Mucosa of rectum (tissue), 2 donors: ENCODE results near the gene PAFAH1B2.
A peak's percentile ranks its signal among the peaks of the same experiment; 100 is the strongest.

Source experiments
- H3K27ac ChIP-seq, 2 donors: one replicate each; pipeline ENCODE4 v1.7.0; 2013; ENCODE audit warnings: inconsistent platforms in 2 of 2, low read depth in 2 of 2, low read length in 2 of 2
- H3K27me3 ChIP-seq, 2 donors: one replicate each; pipeline ENCODE4 v1.7.0; 2013; ENCODE audit warnings: low read length in 2 of 2; ENCODE audit not compliant: control insufficient read depth in 2 of 2, insufficient read depth in 2 of 2
- H3K36me3 ChIP-seq, 2 donors: one replicate each; pipeline ENCODE4 v1.7.0; 2013; ENCODE audit warnings: low read length in 2 of 2; ENCODE audit not compliant: control insufficient read depth in 2 of 2, insufficient read depth in 2 of 2
- H3K4me1 ChIP-seq, 2 donors: one replicate each; pipeline ENCODE4 v1.7.0; 2013; ENCODE audit warnings: low read length in 2 of 2, mild to moderate bottlenecking in 1 of 2; ENCODE audit not compliant: control insufficient read depth in 2 of 2, insufficient read depth in 2 of 2
- H3K4me3 ChIP-seq, 2 donors: one replicate each; pipeline ENCODE4 v1.7.0; 2013; ENCODE audit warnings: low read length in 2 of 2
- H3K9ac ChIP-seq, 2 donors: one replicate each; pipeline ENCODE4 v1.7.0; 2013; ENCODE audit warnings: low read length in 2 of 2, low read depth in 1 of 2, mild to moderate bottlenecking in 1 of 2
- H3K9me3 ChIP-seq, 2 donors: one replicate each; pipeline ENCODE4 v1.7.0; 2013; ENCODE audit warnings: low read length in 2 of 2; ENCODE audit not compliant: control insufficient read depth in 2 of 2
- donor health status: healthy.
- donor health status: Normal muscosa, but diverticular disease.

Gene PAFAH1B2

GRCh38 chr11:117220999-117221774 lies 77.1 kb downstream of the PAFAH1B2 start:
- Histone ChIP-seq H3K4me1 (peaks cover 51 to 65% of the 10 kb centered on the region in 2 donors), H3K4me3 (peak overlapping the region in 1 of 2 donors; percentile 31), H3K36me3 (peaks cover 52 to 76% of the 10 kb centered on the region in 2 donors), H3K9me3 (no peaks in the 10 kb centered on the region), H3K27me3 (no peaks in the 10 kb centered on the region), H3K9ac (peak overlapping the region; percentile 38 to 39), H3K27ac (peak overlapping the region; percentile 67 to 89)

DNA sequence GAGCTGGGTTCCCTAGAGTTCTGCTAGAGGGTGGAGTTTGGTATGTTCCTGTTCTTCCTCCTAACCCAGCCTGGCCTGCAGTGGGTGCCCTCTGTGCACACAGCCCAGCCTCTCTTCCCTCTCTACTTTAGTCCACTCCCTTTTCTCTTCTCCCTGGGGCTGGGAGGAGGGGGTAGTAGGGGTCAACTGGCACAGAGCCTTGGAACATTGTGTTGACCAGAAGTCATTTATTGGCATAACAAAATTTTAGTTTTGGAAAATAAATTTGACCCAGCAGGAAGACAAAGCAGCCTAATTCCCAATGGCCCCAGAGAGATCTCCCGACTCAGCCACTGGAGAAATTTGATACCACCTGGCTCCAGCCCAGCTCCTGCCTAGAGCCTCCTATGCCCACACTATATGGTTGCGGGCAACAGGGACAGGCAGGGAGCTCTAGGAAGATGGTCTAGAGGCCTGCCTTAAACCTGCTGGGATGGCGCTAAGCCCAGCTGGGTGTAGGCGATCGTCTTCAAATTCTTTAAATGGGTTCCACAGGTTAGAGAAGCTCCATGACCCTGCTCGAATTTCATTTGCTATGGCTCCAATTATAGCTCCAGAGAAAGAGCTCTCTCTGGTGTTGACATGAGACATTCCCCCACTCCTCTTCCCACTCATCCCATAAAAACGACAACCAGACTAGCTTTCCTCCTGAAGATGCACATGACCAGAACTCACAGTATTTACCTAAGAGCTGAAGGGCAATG lies 77.9 kb downstream of the PAFAH1B2 start:
- H3K36me3 ChIP-seq: peaks cover 56 to 77% of the 10 kb centered on the region in 2 donors
- H3K4me3 ChIP-seq: peak overlapping the region in 1 of 2 donors; percentile 31

GRCh38 chr11:117222991-117223740 lies 79.1 kb downstream of the PAFAH1B2 start:
- H3K4me3 ChIP-seq: no peak overlapping the region
- peak overlapping the region; percentile 68 to 89 for H3K27ac ChIP-seq
- H3K27me3 ChIP-seq: no peaks in the 10 kb centered on the region
- H3K9ac ChIP-seq: peak overlapping the region in 1 of 2 donors; percentile 9
- H3K9me3 ChIP-seq: no peaks in the 10 kb centered on the region
- peaks cover 55 to 75% of the 10 kb centered on the region in 2 donors for H3K36me3 ChIP-seq
- peaks cover 51 to 66% of the 10 kb centered on the region in 2 donors for H3K4me1 ChIP-seq

More for the DNA sequence above, 77.9 kb downstream of the PAFAH1B2 start:
- Histone ChIP-seq H3K9ac (no peak overlapping the region), H3K27me3 (no peaks in the 10 kb centered on the region), H3K27ac (peak overlapping the region; percentile 67 to 89), H3K9me3 (no peaks in the 10 kb centered on the region), H3K4me1 (peaks cover 51 to 66% of the 10 kb centered on the region in 2 donors)

DNA sequence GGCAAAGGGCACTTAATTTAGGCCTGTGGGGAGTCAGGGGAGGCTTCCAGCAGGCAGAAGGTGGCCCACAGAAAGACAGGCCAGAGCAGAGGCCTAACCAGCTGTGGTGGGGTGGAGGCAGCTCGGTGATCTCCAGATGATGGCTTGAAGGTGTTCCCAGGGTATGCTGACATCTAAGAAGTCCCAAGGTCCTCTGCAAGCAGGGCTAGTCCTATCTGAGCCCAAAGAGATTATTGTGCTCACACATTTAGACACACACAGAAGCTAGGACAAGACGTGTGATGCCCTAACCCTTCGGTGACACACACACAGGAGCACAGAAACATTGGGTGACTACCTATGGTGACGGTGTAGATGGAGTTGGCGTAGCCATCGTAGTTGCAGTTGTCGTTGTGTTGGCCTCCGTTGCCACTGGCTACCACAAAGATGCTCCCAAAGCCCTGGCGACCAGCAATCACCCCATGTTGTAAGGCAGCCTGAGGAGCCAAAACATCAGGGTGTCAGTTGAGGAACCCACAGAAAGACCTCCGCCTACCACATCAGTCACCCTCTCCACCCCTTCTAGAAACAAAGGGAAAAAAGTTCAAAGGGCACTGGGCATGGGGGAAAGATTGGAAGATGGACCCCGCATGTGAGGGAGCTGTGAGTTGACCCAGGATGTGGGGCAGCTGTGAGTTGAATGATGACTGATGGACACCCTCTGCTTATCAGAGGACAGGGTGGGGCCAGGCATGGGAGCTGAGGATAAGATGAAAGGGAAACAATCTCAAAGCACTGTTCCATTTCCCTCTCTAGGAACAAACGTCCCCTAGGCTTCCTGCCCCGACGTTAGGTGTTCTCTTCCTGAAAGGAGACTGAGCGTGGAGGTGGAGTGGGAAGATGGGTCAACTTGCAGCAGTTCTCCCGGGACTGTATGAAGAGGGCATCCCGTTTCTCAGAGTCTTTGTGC lies 79.9 kb downstream of the PAFAH1B2 start:
- no peaks in the 10 kb centered on the region for H3K27me3 ChIP-seq
- peak overlapping the region; percentile 68 to 89 for H3K27ac ChIP-seq
- no peaks in the 10 kb centered on the region for H3K9me3 ChIP-seq
- H3K4me1 ChIP-seq: peaks cover 51 to 64% of the 10 kb centered on the region in 2 donors
- peaks cover 53 to 75% of the 10 kb centered on the region in 2 donors for H3K36me3 ChIP-seq
- H3K4me3 ChIP-seq: peak overlapping the region in 1 of 2 donors; percentile 14
- H3K9ac ChIP-seq: no peak overlapping the region

DNA sequence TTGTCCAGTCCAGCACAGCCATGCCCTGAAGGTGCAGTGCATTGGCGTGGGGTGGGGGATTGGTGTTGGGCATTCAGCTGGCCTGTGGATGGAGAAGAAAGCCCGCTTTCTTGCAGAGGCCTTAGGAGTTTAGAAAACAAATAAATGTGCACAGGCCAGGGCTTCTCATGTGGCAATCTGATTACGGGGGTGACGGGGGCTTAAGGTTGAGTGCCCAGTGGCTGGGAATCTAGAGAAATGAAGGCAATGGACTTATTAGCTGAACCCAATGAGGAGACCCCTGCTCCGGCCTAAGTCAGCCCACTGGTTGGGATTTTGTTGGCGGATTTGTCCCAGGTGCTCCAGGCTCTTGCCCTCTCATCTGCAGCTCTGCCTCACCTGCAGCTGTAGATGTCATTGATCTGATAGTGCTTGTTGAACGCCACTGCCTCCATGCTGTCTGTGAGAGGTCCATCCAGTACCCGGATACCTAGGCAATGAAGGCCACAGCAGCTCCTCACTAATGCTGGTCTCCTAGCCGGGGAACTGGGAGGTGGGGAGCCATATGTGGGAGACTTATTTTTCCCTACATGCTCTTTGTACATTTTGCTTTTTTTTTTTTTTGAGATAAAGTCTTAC lies 81.6 kb downstream of the PAFAH1B2 start:
- Histone ChIP-seq H3K36me3 (peaks cover 58 to 74% of the 10 kb centered on the region in 2 donors), H3K27ac (peak overlapping the region in 1 of 2 donors; percentile 32), H3K27me3 (no peaks in the 10 kb centered on the region), H3K4me3 (peak overlapping the region in 1 of 2 donors; percentile 13), H3K9me3 (no peaks in the 10 kb centered on the region), H3K9ac (no peak overlapping the region), H3K4me1 (peaks cover 45 to 54% of the 10 kb centered on the region in 2 donors)
